Measurements from ENCODE around the gene WSCD2.

Gene WSCD2

DNA sequence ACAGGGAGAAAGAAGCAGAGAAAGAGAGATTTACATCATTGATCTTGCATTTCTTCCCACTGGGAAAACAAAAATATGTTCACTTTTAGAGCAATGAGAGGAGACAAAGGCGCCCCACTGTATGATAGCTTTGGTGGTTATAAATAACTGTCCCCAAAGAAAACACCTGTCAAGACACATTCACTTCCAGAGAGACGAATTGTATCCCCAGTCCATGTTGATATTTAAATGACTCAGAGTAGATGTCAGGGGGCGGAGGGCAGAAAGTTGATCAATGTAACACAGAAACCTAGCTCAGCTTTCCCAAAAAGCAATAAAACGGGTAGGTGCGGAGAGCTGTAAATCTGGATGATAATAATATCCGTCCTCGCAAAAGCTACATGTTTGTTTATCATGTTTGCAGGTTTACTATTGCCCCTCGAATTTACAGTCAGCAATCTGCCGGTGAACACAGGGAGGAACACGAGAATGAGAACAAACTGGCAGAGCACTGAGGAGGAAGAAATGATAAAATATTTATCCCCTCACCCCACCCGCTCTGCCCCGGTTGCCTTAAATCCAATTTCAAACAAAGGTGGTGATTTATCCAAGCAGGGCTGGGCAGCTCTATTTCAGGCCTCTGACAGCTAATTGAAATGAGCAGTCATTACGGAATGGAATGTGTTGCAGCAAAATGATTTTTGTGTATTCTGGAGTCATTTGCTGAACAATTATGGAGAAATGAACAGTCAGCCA lies 125.6 kb downstream of the WSCD2 start:
- TF ChIP-seq, protein P1, sequence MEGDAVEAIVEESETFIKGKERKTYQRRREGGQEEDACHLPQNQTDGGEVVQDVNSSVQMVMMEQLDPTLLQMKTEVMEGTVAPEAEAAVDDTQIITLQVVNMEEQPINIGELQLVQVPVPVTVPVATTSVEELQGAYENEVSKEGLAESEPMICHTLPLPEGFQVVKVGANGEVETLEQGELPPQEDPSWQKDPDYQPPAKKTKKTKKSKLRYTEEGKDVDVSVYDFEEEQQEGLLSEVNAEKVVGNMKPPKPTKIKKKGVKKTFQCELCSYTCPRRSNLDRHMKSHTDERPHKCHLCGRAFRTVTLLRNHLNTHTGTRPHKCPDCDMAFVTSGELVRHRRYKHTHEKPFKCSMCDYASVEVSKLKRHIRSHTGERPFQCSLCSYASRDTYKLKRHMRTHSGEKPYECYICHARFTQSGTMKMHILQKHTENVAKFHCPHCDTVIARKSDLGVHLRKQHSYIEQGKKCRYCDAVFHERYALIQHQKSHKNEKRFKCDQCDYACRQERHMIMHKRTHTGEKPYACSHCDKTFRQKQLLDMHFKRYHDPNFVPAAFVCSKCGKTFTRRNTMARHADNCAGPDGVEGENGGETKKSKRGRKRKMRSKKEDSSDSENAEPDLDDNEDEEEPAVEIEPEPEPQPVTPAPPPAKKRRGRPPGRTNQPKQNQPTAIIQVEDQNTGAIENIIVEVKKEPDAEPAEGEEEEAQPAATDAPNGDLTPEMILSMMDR (IDR thresholded peaks at IDR 0.05; ENCODE audit: control extremely low read depth, extremely low read depth, low read depth, missing control alignments), result no peak
- ChIA-PET CTCF (interaction anchor here (1.1 to 1.4 kb wide), 2 partner anchors 12 to 33 kb away, joined by 3 to 4 read pairs; no protein-coding TSS in a partner anchor), POLR2A (no interaction called here)
- no peak for DNase-seq (ENCODE audit: extremely low spot score)

DNA sequence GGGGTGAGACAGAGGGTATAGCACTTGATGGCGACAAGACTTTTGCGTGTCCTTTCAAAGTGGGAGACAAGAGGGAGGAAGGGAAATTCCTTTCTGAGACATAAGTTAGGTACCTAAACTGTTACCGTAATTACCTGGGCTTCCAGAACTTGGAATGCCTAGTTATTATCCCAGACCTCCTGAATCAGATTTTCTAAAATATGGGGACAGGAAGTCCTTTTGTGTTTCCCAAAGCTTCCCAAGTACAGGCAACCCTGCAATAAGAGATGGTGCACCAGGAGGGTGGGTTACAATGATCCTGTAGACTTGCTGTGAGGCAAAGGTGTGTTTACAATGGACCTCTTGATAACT lies 126.1 kb downstream of the WSCD2 start:
- ChIA-PET POLR2A (no interaction called here), CTCF (interaction anchor here (1.4 kb wide), 1 partner anchor 32 kb away, joined by 3 read pairs; no protein-coding TSS in a partner anchor)
- TF ChIP-seq, protein P1 (IDR thresholded peaks at IDR 0.05; ENCODE audit: control extremely low read depth, extremely low read depth, low read depth, missing control alignments), result no peak
- DNase-seq (ENCODE audit: extremely low spot score), result no peak

DNA sequence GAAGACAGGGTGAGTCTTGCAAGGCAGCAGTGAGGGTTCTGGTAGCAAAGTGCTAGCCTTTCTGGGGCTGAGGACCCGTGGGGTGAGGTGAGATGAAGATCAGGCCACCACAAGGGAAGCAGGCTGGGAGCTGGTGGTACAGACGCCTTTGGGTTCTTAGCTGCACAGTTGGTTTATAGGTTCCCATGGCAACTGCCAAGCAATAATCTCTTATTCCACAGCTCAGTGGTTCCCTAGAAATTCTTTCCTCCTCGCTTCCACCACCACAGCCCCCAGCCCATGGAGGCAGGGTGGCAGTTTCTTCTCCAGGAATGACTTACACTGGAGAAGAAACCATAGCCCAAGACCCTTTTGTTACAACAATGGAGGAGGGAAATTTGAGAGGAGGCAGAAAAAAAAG lies 127.9 kb downstream of the WSCD2 start:
- TF ChIP-seq, protein P1 (IDR thresholded peaks at IDR 0.05; ENCODE audit: control extremely low read depth, extremely low read depth, low read depth, missing control alignments), result no peak
- POLR2A ChIA-PET, result no interaction called here
- no peak for DNase-seq (ENCODE audit: extremely low spot score)
- CTCF ChIA-PET, result interaction anchor here (1.2 kb wide), 1 partner anchor 198 kb away, joined by 3 read pairs; no protein-coding TSS in a partner anchor

DNA sequence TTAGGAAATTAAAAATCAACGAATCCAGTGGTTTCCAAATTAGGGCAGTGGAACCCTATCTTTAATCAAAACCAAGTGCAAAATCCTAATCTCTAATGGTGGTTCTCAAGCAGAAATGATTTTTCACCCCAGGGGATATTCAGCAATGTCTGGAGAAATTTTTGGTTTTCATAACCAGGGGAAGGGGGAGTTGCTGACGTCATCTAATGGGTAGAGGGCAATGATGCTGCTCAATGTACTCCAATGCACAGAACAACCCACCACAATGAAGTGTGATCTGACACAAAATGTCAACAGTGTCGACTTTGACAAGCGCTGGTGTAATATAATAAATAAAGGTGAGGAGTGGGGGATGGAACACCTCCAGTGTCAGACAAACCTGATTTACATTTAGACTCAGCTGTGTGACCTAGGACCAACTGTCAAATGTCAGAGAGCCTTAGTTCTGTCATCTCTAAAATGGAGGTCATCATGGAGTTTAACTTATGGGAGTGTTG lies 128.6 kb downstream of the WSCD2 start:
- TF ChIP-seq, protein P1 (IDR thresholded peaks at IDR 0.05; ENCODE audit: control extremely low read depth, extremely low read depth, low read depth, missing control alignments), result no peak
- no peak for DNase-seq (ENCODE audit: extremely low spot score)
- CTCF ChIA-PET, result no interaction called here
- POLR2A ChIA-PET, result no interaction called here

DNA sequence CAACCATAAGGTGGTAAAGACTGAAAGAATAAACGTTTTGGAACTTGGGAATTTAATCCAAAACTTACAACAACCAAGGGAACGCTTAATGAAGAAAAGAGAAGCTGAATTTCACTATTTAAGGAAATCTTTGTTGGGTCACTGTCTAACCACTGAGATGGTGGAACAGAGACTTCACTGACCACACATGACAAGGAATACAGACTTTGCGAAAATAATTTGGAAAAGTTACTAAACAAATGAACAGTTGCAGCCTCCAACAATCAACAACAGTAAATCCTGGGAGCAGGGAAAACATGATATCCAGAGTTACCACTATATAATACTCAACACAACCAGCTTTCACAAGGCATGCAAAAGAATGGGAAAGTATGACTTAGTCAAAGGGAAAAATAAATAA lies 131.0 kb downstream of the WSCD2 start:
- CTCF ChIA-PET, result no interaction called here

DNA sequence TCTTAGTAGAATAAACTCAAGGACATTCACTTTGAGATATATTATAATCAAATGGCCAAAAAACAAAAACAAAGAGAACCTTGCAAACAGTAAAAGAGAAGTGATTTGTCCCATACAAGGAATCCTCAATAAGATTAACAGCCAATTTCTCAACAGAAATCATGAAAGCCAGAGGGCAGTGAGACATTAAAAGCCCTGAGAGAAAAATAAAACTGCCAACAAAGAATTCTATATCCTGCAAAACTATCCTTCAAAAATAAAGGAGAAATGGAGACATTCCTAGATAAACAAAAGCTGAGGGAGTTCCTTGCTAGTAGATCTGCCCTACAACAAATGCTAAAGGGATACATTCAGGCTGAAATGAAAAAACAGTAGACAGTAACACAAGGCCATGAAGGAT lies 131.9 kb downstream of the WSCD2 start:
- CTCF ChIA-PET, result no interaction called here
- TF ChIP-seq, protein P1 (IDR thresholded peaks at IDR 0.05; ENCODE audit: control extremely low read depth, extremely low read depth, low read depth, missing control alignments), result no peak
- no peak for DNase-seq (ENCODE audit: extremely low spot score)
- POLR2A ChIA-PET, result no interaction called here

More for the DNA sequence above, 131.0 kb downstream of the WSCD2 start:
- TF ChIP-seq, protein P1 (IDR thresholded peaks at IDR 0.05; ENCODE audit: control extremely low read depth, extremely low read depth, low read depth, missing control alignments), result no peak
- no peak for DNase-seq (ENCODE audit: extremely low spot score)
- POLR2A ChIA-PET, result no interaction called here
